ENCODE measurements around the gene ROBO1. TPM values are rescaled to one million over a fixed set of nuclear protein-coding genes. Genes with fewer than 3 reads are reported as not detected.
A peak's percentile ranks its signal among the peaks of the same experiment; 100 is the strongest.
"Not testable (repeated sequence)": the region's sequence is repeated elsewhere in the genome, so short reads cannot be mapped to it uniquely, and the experiment has no call there.

The ROBO1 gene
- total RNA-seq, 1 experiment from 2014 or later = 14.2 TPM

DNA sequence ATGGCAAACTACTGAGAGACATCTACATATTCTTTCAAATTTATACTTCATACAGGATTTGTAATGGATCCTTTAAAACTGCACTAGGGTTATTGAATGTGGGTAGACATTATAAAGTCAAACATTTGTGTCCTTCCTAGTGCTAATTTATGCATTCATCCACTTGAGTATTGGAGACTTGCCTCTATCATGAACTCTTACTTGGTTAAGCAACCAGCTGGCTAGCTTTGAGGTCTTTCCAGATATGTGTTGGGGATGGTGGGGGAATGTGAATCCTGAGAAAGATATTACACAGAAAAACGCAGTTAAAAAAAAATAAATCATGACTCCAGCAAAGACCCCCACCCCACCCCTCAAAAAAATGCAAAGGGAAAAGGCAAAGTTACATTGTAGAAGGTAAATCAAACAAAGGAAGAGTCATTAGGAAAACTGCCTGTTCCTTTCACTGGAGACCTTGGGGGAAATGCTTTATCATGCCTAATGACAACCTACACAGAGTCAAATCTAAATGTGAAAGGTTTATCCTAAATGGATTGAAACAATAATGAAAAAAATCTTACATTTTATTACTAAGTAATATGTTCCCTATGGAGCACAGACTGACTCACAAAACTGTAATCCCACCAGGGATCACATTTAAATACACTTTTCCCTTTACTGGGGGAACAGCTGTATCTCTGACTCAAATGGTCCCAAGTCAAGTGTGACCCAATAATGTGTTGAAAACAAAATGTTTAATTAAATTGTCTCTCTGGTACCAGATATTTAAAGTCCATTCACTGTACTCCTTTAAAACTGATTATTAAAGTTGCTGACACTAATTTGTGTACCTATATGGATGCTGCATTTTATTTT lies 522.3 kb downstream of the ROBO1 start:
- no peak for DNase-seq (ENCODE audit: low read depth)

DNA sequence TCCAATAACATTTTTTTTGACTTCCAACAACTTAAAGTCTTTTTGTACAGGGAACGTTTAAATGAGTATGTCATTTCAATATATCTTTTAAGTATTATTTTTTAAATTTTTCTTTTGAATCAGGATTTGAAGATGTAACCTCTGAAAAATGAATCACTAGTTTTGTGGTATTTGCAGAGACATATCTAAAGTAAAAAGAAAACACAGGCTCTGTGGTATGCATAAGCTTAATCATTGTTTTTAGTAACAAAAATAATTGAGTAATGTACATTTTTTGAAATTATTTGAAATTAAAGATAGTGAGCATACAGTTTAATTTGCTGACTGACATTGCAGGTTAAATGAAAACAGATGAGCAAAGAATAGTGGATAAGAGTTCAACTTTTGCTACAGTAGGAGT lies 531.3 kb downstream of the ROBO1 start:
- no peak for DNase-seq (ENCODE audit: low read depth)

DNA sequence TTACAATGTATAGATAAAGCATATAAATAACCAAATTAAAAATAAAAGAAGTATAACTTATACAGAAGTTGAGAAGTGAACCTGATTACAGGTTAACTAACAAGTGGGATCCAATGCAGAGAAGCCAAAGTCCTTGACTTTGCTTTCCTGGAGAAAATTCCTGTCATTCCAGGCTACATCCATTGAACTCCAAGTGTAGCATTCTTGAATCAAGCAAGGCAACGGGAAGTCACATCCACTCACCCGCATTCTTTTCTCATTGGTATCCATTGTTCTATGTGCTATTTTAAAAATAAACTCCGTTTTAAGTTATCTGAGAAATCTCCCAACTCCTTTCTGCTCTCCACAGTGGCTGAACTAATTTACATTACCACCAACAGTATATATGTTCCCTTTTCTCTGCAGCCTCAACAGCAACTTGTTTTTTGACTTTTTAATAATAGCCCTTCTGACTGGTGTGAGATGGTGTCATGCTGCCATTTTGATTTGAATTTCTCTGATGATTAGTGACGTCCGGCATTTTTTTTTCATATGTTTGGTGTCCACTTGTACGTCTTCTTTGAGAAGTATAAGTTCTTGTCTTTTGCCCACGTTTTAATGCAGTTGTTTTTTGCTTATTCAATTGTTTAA lies 534.3 kb downstream of the ROBO1 start:
- no peak for DNase-seq (ENCODE audit: low read depth)

DNA sequence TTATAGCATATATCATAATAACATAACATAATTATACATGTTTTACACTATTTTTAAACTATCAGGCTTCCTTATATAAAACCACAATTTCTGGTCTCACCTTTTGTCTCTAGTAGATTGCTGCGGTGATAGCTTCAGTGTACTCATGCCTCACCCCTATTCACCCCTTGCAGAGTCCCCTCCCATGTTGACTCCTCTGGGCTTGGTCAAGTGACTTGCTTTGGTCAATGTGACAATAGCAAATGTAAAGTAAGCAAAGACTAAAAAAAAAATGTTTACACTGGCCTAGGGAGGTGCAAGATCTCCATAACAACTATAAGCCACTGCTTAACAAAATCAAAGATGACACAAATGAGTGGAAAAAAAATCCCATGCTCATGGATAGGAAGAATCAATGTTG lies 537.5 kb downstream of the ROBO1 start:
- DNase-seq (ENCODE audit: low read depth) = no peak

DNA sequence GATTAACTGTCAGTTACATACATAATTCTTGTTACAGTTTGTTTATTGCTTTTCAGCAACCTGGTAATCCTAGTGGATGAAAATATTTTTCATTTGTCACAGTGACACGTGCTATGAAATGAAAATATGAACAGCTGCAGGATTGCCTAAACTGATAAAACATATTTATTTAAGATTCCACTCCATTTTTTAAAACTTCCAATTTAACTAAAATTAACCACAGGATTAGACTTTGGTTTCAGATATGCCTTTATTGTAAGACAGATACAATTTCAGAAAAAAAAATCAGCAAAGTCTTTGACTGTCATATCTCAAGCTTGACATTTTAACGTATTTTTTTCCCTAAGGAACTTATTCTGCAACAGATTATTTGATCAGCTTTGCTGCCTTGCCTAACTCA lies 550.7 kb downstream of the ROBO1 start:
- DNase-seq (ENCODE audit: low read depth) = no peak

DNA sequence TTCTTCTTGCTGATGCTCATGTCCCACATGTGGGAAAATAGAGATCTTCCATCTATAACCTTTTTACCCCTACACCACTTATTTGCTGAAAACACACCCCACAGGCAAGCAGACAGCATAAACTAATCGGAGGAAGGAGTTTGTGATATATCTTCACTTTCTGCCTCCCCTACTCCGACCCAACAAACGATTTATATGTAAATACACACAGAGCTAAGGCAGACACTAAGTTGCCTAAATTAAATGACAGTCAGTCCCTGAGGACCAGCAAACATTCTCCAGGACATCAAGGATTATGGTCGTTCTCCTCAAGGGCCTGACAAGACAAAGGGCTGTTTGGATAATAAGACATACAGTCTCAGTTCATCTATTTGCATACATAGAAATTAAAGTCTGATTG lies 552.5 kb downstream of the ROBO1 start:
- DNase-seq (ENCODE audit: low read depth) = no peak

DNA sequence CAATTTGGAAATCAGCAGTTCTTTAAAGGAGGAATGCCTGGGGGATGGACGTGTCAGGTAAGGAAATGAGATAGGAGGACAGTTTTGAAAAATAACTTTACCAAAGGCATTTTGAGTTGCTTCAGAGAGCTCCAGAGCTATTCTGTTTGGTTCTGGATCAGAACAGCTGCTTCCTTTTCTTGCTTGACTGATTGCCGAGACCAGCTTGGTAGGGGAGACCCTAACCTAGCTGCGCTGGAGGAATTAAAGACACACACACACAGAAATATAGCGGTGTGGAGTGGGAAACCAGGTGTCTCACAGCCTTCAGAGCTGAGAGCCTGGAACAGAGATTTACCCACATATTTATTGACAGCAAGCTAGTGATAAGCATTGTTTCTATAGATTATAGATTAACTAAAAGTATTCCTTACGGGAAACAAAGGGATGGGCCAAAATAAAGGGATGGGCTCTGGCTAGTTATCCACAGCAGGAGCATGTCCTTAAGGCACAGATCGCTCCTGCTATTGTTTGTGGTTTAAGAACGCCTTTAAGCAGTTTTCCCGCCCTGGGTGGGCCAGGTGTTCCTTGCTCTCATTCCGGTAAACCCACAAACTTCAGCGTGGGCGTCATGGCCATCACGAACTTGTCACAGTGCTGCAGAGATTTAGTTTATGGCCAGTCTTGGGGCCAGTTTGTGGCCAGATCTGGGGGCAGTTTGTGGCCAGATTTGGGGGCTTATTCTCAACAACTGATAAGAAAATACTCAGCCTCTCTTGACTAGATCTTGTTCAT lies 556.0 kb downstream of the ROBO1 start:
- no peak for DNase-seq (ENCODE audit: low read depth)

DNA sequence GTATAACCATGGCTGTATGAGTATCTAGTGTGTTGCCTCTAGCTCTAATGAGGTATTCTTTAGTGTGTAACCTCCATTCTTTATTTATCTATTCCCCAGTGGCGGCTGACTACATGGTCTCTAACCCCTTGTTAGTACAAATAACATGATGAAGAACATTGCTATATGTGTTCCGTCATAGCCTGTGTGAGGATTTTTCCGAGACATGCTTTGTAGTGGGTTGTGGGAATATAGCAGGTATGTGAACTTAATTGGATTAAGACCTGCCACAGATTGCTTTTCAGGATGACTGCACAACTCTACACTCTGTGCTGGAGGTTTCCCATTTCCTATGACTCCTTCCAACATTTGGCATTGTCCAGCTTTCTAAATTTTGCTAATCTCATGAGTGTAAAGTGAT lies 563.4 kb downstream of the ROBO1 start:
- DNase-seq (ENCODE audit: low read depth) = peak; percentile 10

DNA sequence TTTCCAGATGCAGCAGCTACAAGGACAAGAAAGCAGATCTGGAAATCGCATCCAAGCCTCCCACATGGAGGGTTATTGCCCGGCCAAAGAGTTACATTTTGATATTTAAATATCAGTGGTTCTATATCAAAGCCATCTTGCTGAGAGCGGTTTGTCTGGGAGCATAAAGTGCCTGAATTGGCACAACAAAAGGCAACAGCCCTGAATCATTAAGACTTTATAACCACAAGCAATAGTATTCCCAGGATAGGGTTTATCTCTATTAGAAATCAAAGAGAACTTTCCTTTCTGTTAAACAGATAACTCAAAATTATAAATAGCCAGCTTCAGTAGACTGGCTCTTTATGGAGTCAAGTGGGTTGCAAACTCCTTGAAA lies 564.7 kb downstream of the ROBO1 start:
- peak; percentile 2 for DNase-seq (ENCODE audit: low read depth)

DNA sequence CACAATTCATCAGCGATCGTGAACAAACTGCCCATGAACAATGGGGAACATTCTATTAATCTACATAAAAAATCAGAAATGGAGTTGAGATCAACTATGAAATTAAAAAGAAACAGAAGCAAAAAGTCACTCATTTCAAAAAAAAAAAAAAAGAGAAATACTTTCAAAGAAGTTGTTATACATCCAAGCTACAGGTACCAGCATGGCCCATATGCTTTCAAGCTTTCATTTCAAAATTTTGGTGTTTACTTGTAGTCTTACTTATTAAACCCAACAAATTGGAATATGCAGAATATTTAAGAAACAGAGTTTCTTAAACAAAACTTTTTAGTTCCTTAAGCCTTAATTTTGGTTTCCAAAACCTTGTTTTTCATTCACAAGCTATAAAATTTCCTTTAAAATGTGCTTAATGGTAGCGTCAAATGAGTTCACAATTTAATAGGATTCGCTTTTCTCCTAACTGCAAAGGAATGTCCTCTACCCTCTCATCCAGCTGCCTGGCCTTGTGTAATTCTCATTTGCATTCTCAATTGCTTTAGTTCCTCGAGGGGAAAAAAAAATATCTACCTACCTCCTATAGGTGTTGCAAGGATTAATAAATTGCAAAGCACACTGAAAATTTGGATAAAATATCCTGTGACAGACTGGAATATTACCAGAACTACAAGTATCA lies 565.2 kb downstream of the ROBO1 start:
- DNase-seq (ENCODE audit: low read depth) = no peak

DNA sequence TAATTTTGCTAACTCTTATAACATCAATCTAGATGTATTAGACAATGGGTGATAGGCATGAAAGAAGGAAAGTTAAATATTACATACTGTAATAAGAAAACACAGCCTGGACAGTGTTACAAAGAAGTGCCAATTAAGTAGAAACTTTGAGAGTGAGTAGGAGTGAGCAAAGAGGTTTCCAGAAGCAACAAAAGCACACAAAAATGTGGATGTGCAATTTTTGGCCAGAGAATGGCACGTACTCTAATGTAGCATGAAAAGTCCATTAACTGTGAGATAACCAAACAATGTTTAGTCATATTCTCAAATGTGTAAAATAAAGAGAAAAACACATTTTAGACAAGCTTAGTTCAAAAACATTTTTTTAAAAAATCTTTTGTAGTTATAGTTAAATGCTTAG lies 567.3 kb downstream of the ROBO1 start:
- peak; percentile 11 for DNase-seq (ENCODE audit: low read depth)

DNA sequence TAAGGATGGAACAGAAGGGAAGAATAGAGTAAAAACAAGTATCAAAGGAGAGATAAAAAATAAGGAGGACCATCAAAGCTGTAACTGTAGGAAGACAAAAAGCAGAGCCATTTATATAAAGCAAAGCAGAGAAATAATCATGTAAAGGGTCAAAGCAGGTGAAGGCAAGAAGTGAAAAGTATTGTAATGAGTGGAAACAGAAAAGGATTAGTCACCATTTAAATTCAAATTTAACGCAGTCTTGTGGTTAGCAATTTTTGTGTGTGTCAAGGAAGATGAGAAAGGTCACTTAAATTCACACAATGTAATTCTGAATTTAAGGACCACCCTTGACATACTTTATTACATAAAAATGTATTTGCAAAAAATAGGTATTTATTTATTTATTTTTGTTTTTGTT lies 567.8 kb downstream of the ROBO1 start:
- peak; percentile 29 for DNase-seq (ENCODE audit: low read depth)

DNA sequence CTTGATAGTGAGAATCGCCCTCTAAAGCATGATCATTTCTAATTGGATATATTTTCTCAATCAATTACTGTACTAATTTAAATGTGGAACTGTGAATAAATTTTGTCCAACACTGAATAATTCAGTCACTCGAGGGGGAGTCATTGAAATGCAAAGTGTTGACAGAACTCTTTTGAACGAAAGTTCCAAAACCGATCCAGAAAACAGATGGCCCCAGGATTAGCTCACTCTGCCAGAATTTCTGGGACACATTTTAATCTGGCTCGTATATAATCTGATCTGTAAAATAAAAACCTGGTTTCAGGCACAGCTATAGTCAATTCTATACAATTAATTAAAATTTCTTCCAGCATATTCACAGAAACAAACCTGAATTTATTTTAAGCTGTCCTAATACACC lies 580.4 kb downstream of the ROBO1 start:
- no peak for DNase-seq (ENCODE audit: low read depth)

DNA sequence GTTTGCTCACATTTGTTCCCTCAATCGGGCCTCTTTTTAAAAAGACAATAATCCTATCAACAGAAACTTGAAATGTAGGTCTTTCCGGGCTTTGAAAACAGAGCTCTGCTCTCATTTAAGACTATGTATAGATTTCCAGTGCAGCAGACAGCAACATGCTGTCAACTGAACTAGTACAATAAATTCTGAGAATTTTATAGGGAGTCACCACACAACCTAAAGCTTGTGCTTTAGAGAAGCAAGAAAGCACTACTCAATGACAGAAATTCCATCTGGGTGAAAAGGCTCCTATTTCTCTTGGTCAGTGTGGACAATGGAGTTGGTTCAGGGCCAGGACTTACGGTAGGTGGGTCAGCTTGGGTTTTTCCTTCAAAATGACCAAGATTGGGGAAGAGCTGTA lies 583.5 kb downstream of the ROBO1 start:
- no peak for DNase-seq (ENCODE audit: low read depth)

DNA sequence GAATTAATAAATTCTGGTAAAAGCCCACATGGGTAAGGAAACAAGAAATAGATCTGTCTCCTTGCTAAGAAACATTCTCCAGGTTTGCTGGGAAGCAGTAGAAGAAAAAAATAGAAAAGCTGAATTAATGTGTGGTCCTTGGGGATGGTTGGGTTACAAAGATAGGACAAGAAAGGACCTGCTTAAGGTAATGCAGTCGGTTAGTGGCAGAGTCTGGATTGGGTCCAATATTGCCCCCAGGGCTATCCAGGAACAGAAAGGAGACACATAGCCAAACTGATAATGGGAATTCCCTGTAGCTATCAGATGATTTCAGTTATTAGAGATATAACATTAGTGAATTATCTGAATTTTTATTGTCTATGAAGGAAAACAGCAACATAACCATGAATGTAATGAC lies 584.3 kb downstream of the ROBO1 start:
- DNase-seq (ENCODE audit: low read depth) = no peak

DNA sequence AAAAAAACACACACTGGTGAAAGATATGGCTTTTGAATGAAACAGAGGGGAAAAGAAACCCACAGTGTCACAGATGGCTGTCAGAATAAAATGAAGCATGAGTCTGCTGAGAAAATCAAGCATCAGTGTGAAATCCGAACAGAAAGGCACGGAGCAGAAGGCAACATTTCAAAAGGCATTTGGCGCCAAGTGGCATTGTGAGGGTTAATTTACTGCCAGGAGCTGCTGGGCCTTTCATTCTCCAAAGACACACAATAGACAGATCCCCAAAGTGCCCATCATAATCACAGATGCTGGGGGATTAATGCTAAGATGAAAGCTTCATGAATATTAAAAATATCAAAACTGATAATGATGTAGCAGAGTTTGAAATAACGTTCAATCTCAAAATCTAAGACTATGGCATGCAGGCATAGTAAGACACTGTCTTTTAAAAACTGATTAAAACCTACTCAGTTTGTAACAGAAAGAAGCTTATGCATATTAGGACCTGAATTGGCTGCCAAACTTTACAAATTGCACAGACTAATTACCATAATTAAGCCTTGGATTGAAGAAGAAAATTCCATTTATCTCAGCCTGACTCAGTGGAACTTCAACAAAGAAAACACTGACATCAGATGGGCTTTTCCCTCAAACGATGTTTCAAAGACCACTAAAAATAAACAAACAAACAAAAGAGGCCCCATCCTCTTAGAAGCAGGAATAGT lies 589.2 kb downstream of the ROBO1 start:
- DNase-seq (ENCODE audit: low read depth) = no peak

DNA sequence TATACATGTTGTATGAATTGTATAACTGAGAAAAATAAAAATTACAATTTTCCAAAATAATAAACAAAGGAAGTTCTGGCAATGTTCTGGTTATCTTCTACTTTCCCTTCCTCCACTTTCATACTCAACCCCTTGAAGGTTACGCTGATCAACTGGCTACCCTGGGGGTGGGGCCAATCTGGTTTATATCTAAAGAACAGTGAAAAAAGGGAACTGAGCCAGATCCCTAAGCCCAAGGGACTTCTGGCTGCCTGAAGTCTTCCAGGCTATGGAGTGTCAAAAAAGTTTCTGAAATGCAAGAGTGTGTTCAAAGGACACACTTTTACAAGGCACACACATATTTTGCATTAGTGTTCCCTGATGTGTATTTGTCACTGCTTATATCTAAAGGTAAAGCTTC lies 591.9 kb downstream of the ROBO1 start:
- DNase-seq (ENCODE audit: low read depth) = no peak

DNA sequence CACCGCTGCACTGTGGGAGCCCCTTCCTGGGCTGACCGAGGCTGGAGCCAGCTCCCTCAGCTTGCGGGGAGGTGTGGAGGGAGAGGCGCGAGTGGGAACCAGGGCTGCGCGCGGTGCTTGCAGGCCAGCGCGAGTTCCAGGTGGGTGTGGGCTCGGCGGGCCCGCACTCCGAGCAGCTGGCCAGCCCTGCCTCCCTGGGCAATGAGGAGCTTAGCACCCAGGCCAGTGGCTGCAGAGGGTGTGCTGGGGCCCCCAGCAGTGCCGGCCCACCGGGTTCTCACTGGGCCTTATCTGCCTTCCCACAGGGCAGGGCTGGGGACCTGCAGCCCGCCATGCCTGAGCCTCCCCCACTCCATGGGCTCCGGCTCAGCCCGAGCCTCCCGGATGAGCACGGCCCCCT lies 594.5 kb downstream of the ROBO1 start:
- not testable (repeated sequence) for DNase-seq (ENCODE audit: low read depth)

DNA sequence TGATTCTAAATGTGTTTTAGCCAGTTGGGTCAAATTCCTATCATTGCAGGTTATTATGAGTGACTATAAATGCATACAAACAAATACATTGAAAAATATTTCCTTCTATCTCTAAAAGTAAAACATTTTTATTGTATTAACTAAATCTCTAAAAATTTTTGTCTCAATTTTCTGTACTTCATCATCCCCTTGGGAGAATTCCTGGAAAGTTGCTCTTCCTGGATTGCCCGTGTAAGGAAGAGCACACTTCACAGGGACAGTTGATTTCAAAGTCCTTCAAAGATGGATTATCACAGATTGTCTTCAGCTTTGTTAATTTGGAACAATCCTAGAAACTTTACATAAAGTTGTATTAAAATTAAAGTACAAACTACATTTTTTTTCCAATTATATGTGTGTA lies 595.6 kb downstream of the ROBO1 start:
- DNase-seq (ENCODE audit: low read depth) = no peak

DNA sequence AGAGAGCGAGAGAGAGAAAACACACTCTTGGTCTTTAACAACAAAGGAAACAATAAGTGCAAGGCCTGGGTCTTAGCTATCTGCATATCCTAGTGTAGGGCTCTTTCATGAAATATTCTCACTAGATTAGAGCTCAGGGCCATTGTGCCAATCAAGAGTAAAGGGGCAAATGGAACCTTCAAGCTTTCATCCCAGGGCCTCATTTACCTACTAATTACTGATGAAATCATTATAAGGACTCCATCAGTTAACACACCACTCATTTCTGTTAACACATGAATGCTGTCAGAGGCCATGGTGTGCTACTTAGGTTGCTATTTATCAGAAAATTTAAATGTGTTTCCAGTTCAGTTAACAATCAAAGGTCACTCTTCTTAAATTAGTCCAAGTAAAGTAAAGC lies 597.8 kb downstream of the ROBO1 start:
- no peak for DNase-seq (ENCODE audit: low read depth)

DNA sequence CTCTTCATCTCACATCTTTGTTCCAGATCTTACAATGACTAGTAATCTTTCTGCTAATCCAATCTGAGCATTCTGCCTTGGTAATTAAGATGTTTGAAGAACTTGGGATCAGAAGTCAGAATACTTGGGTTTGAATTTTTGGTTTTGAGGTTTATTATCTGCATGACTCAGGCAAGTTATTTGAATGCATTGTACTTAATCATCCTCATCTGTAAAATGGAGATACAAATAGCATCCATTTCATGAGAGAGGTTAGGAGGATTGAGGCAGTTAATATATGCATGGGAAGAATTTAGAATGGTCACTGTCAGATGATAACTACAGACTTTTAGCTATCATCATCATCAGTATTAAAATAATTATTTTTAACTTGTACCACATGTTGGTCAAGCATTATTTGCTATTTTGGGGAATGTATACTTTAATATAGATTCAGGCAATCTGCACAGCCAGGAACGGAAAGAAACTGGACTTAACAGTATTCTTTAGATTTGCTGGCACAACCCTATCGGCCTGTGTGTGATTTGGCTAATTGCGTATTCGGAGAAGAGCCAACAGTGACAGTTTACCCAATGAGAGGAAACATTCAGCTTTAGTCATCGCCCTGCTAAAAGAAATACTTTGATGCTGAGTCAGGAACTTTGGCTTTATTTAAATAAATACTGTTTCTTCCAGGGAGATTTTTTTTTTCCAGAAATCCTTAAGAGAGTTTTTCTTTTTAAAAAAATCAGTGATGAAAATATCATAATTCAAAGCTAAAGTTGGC lies 600.0 kb downstream of the ROBO1 start:
- peak; percentile 92 for DNase-seq (ENCODE audit: low read depth)

All from M059J (cell line).